NCI-H226 (cell line): ENCODE results near the gene STPG2.

ENCODE experiments used
- DNase-seq: peaks from one replicate; pipeline ENCODE4 v3.0.0-alpha.2; 2015

Gene STPG2

DNA sequence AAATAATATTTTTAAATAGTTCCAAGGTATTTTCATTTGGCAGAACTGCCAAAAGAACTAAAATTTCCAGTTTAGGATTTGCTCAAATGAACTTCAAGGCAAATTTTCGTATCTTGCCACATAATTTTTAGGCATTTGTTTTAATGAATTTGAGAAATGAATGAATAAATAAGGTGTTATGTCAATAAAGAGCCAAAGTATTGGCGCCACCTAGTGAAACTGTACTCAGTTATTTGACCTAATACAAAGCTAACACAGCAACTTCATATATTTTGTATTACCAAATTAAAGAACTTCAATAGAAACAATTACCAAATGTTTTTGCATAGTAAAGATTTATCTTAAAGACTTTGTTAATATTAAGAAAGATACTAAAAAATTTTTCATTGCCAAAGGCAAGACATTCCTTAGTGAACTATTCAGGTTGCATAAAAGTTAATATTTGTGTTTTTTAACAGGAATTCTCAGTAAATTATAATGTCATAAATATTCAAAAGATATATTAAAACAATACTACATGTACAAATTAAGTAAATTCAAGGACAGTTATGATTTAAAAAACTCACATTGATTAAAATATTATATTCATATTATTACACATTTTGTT is 50.3 kb downstream of the STPG2 start:
- DNase-seq = peak; percentile 6

DNA sequence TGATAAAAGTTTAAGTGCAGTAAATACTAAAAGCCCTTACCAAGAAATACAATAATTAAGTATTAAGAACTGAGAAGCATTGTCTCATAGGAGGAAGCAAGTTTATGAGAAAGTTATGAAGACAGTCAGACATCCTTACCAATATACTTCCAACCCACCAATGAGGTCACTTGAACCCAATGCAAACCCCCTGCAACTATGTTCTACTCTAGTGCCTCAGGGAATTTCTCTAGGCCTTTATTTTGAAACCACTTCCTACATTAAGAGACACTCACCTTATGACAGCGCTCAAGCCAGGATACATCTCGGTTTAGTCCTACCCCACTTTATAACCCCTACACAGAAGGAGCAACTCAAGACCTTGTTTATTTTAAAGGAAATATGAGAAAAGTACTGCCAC is 61.3 kb downstream of the STPG2 start:
- no peak for DNase-seq

GRCh38 chr4:98068495-98068894 is 74.8 kb downstream of the STPG2 start:
- DNase-seq = no peak

DNA sequence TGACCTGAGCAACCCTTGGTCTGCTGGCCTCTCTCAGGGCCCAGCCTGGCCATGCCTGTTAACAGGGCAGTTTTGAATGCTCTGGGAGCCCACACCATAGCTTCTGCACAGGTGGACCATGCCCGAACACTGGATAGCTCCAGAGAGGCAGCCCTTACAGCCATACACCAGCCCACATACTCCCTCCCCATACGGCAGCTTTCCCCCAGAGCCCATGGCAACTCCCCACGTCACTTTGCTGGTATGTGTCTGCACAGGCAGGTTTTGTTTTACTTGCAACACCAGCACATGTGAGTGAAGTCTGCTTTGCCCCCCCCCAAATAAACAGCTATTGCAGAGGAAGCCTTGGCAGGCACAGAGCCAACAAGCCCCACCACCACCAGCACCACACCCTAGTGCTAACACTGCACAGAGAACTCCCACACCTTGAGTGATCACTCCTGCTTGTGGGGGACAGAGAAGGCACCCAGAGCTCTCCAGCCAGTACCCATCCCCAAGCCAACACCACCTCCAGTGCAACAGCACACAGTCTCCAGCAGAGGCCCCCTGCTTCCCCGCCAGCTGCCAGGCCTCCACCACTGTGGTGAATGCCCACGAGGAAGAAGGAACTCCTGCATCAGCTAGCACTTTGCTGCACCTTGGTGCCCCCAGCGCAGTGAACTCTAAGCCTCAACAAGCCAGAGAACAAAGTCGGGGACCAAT is 87.3 kb downstream of the STPG2 start:
- no peak for DNase-seq

DNA sequence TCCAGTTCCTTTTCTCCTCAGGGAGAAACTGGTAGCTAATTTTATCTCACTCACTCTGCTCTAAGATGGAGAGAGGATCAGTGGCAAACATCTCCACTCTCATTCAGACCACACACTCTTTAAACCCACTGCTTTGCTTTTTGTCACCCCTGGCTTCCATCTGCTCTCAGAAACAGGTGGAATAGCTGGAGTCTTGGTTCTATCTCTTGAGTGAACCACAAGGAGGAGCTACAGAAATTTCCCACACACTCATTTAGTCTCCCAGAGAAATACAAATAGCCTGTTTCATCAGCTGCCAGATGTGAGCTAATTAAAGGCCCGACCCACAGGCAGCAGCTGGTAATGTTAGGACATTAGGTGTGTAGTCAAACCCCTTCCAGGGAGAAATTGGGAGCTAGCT is 96.6 kb downstream of the STPG2 start:
- no peak for DNase-seq

DNA sequence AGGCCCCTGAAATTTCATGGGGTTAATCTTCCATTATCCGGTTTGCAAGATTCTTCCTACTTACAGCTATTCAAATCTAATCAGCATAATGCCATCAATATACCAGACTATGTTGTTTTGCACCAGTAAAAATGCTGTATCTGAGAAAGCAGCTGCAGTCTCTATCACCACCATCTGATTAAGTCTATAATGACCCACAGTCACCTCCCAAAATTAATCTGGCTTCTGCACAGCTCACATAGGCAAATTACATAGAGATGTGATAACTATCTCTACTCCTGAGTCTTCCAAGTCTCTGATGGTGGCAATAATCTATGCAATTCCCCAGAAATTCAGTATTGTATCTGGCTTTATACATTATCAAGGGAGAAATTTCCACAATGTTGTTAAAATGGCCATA is 113.2 kb downstream of the STPG2 start:
- no peak for DNase-seq

- peak; percentile 56 for DNase-seq
Measured at GRCh38 chr4:98027827-98028226, 115.4 kb downstream of the STPG2 start.

DNA sequence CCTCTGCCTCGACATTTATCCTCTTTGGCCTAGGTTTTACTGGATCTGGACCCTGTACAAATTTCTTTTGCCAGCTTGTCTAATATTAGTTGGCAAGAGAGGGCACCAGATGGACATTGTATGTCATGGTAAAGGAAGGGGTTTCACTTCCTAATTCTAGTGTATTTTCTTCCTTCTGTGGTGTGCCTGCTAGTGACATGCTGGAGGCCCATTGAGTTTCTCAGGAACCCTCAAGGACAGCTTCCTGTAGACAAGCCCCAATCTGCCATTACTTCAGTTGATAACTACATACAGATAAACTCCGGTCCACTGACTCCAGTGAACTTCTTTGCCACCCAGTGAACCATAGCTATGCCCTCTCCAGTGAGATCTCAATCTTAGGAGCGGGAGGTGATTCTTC is 116.9 kb downstream of the STPG2 start:
- no peak for DNase-seq

- DNase-seq = no peak
Measured at GRCh38 chr4:98006814-98007412, 136.4 kb downstream of the STPG2 start.

DNA sequence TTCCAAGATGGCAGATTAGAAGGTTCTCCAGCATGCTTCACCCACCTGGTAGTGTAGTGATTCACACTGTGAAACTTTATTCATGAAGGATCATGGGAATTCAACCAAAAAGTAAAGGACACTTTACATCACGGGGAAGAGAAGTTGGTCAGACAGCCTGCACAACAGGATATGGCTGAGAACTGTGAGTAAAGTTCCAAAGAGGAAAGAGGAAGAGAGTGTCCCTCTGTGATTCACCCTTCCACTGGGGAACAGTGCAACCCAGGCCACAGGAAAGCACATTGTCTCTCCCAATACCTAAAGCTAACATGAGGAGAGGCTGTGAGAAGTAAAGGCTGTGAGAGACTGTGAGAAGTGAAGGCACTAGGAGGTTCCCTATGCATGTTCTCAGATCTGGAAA is 137.2 kb downstream of the STPG2 start:
- DNase-seq = no peak

DNA sequence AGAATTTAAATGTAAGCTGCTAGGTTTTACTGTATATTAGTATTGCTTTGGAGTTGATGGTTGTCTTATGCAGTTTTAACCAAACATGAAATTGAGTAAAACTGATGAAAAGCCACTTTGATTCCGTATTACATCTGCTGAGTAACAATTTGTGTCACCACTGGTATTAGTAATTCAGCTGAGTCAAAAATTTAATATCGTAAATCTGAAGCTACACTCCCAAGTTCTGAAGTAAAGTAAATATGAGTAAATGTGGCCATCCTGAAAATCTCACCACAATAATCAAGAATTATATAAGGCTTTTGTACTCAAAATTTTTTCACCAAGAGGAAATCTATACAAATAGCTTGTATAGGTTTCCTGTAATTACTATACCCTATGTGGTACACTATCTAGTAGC is 142.3 kb downstream of the STPG2 start:
- DNase-seq = no peak

DNA sequence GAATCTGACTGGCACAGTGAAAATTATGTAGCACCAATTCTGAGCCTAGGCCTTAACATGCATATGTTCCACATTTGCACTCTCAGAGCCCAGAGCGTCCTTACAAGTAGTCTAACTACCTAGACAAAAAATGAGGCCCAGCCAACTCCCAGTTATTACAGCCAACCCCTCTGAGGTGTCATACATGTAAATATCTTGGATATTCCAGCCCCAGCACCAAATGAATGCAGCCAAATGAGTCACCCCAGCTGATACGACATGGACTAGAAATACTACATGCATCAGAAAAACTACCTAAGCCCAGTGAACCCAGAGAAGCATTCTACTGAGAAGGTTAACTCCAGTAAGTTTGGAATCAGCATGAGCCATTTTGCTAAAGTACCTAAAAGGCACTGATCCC is 145.1 kb downstream of the STPG2 start:
- peak; percentile 16 for DNase-seq

DNA sequence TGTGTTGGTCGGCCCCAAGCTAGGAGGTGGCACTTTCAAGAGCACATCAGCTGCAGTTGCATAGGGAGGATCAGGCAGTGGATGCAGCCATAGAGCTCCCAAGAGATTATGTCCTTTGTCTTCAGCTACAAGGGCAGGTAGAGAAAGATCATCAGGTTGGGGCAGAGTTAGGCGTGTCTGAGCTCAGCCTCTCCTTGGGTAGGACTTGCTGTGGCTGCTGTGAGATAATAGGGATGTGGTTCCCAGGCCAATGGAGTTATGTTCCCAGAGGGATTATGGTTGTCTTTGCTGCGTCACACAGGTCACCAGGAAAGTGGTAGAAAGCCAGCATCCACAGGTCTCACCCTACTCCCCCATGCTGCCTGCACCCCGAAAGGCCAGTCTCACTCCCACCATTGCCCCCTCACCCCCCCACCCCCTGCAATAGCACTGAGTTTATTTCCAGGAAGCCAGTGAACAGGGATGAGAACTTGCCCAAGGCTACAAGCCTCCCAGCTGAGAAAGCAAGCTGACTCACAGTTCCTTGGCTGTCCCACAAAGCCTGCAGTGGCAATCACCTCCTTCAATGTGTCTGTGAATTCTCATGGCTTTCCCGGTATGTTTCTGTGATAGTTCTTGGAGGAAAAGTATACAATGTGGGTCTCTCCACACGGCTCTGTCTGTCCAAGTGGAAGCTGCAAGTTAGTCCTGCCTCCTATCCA is 148.4 kb downstream of the STPG2 start:
- DNase-seq = no peak

GRCh38 chr4:97990409-97990808 is 152.9 kb downstream of the STPG2 start:
- DNase-seq = no peak

DNA sequence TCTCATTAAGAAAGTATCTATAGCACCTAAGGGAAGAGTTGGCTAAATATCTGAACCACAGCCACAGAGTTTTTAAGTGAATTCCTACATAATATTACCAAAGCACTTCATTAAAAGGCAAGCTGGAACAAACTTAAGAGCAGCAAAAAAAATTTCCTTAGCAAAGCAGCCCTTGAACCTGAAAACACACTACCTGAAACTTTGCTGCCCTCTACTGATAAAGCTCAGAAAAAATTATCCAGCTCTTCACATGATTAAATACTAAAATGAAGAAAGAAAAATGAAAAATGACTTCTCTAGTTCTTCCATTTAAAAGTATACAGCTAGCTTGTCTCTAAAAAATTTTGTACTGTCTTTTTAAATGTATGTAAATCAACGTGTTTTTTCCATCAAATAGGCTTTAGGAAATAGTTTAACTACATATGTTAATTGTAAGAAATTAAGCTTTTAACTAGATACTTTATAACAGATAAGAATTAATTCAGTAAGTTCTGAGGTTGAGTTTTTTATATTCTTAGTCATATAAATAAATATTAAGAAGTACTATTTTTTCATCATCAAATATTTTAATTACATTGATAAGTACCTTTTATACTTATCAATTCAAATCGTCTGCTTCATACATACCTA is 156.1 kb downstream of the STPG2 start:
- no peak for DNase-seq

GRCh38 chr4:97984545-97985131 is 158.6 kb downstream of the STPG2 start:
- no peak for DNase-seq

GRCh38 chr4:97978791-97979488 is 164.3 kb downstream of the STPG2 start:
- no peak for DNase-seq

DNA sequence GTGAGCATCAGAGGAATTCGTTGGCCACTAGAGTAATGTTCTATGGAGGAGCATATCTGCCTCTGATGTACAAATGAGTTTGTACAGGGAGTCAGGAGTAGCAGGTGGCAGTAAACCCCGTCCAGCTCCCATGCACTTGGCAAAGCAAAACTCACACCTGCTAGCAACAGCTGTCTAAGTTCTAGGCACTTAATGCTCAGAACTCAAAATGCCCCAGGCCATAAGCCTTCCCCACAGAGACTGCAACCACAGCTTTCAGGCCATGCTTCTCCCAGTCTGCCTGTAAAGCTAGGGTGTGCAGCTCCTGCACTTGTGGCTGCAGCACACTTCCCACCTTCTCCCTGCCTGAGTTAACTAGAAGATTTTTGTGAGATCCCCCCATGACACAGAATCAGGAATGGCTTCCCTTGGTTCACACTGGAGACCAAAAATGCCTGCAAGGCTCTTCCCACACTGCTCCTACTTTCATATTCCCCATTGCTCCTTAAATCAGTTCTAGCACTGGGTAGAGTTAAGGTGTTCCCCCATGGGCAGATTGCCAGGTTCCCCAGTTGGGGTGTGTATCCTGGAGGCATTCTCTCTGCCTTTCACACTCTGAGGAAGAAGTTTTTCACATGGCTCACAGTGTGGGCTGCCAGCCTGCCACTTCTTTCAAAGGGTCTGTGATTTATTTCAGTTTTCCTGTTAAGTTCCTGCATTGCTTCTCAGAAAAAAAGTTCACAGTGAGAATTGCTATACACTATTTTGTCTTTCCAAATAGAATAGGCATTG is 189.9 kb downstream of the STPG2 start:
- DNase-seq = no peak

DNA sequence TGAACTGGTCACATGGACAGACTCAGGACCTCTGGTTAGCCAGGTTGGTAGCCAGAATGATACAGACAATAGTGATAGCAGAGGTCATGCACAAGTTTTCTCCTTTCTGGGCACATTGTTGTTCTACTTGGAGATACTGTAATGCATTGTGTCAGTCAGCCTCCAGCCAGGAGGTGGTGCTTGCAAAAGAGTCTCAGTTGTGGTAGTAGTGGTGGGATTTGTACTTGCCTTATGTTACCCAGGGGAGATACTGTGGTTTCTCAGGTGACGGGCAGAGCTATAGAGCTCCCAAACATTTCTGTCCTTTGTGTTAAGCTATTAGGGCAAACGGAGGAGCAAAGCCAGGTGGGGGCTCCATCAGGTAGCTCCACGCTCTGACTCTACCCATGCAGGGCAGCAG is 190.5 kb downstream of the STPG2 start:
- DNase-seq = no peak

DNA sequence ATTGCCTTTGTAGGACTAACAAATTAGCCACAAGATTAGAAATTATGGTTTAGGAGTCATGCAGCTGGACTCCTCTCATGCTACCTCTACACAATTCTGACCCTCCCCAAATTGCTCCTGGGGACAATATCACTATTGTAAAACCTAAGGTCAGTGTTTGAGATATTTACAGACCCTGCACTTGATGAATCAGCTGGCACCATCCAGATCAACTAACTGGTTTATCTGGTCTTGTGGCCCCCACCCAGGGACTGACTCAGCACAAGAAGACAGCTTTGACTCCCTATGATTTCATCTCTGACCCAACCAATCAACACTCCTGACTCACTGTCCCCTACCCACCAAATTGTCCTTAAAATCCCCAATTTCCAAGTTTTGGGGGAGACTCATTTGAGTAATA is 192.4 kb downstream of the STPG2 start:
- no peak for DNase-seq

- no peak for DNase-seq
Measured at GRCh38 chr4:97942951-97943350, 200.3 kb downstream of the STPG2 start.

GRCh38 chr4:97942137-97942536 is 201.1 kb downstream of the STPG2 start:
- DNase-seq = peak; percentile 32
